Stimulated activated CD8-positive, alpha-beta memory T cell treated with anti-CD3 and anti-CD28 coated beads, Interleukin-15, amount 100 ng/mL, for 1 hour (primary cell): ENCODE data around the gene SH3RF2.

Experiments
- DNase-seq: peaks from one replicate; pipeline ENCODE4 v3.0.0-alpha.2; 2020; ENCODE audit warnings: low read depth

The SH3RF2 gene

GRCh38 chr5:146042628-146043279 is 106.4 kb downstream of the SH3RF2 start:
- no peak for DNase-seq

- DNase-seq = no peak
Measured at GRCh38 chr5:146043722-146044121, 107.3 kb downstream of the SH3RF2 start.

- DNase-seq = no peak
Measured at GRCh38 chr5:146047396-146047795, 111.0 kb downstream of the SH3RF2 start.

- no peak for DNase-seq
Measured at GRCh38 chr5:146048994-146049703, 112.8 kb downstream of the SH3RF2 start.

GRCh38 chr5:146049704-146050026 is 113.3 kb downstream of the SH3RF2 start:
- DNase-seq = no peak

DNA sequence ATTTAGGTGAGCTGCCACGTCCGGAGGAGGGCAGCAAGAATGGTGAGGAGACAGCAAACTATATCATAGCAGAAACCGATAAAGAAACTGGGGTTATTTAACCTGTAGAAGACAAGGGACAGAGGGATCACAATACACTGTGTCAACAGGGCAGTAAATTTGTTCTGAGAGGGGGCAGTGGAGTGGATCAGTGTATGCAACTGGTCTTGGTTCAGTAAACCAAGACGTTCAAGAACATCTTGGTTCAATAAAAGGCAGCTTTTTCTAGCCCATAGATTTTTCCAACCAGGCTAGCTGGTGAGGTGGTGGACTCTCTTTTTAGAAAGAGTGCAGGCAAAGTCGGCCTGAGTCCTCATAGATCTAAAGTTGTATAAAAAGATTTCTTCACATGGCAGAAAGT is 113.7 kb downstream of the SH3RF2 start:
- no peak for DNase-seq

- no peak for DNase-seq
Measured at GRCh38 chr5:146051678-146052077, 115.3 kb downstream of the SH3RF2 start.

- DNase-seq = no peak
Measured at GRCh38 chr5:146052780-146053179, 116.4 kb downstream of the SH3RF2 start.

DNA sequence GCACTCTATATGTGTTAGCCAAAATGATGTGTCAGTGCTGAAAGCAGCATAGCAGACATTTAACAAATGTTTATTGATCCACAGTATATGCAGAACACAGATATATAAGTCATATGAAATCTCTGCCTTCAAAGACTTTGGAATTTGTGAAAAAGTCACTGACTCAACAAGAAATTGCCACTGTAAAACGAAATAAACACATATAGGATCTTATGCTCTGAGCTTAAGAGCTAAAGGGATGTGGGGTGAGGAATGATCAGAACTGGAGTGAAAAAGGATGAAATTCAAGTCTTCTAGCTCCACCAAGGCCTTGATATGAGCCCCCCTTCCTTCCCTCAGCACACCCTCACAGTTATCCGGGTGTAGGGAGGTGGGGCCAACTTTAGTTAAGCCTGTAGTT is 119.1 kb downstream of the SH3RF2 start:
- no peak for DNase-seq

- DNase-seq = no peak
Measured at GRCh38 chr5:146059460-146060220, 123.3 kb downstream of the SH3RF2 start.

- no peak for DNase-seq
Measured at GRCh38 chr5:146060221-146060585, 123.8 kb downstream of the SH3RF2 start.

- DNase-seq = no peak
Measured at GRCh38 chr5:146066968-146067367, 130.6 kb downstream of the SH3RF2 start.

GRCh38 chr5:146068206-146068605 is 131.8 kb downstream of the SH3RF2 start:
- no peak for DNase-seq

DNA sequence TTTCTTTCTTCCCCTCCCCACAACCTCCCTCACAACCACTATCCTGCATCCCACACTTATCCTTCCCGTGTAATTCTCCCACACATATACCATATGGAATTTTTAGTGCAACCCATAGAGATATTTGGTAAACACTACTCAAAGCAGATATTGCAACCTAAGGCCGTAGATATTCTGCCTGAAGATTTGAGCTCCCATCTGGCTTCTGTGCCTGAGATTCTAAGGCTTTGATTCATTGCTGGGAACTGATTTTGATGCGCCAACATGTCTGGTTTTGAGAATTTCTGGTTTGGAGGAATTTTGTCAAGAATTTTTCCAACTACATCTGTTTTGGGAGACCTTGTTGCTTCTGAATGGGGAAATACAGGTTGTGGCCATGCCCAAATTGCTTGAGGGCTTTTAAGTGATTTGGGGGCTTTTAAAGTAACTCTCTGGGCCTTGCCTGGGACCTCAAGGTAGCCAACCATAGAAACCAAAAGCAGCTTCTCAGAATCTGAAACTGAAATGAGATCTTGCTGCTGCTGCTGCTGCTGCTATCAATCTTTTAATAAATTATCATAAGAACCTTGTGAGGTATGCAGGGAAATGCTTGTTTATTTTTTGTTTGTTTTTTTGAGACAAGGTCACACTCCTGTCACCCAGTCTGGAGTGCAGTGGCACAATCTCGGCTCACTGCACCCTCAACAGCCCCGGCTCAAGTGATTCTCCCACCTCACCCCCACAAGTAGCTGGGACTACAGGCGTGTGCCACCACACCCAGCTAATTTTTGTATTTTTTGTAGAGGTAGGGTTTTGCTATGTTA is 132.8 kb downstream of the SH3RF2 start:
- DNase-seq = no peak

DNA sequence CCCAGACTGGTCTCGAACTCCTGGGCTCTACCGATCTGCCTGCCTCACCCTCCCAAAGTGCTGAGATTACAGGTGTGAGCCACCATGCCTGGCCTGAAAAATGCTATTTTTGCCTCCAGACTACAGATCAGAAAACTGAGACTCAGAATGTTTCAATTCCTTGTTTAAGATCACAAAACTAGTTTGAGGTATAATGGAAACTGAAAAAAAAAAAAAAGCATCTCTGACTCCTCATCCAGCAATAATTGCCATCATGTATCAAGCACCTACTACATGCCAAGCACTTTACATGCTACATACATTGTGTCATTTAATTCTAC is 133.4 kb downstream of the SH3RF2 start:
- DNase-seq = no peak

GRCh38 chr5:146070746-146071145 is 134.4 kb downstream of the SH3RF2 start:
- DNase-seq = no peak

DNA sequence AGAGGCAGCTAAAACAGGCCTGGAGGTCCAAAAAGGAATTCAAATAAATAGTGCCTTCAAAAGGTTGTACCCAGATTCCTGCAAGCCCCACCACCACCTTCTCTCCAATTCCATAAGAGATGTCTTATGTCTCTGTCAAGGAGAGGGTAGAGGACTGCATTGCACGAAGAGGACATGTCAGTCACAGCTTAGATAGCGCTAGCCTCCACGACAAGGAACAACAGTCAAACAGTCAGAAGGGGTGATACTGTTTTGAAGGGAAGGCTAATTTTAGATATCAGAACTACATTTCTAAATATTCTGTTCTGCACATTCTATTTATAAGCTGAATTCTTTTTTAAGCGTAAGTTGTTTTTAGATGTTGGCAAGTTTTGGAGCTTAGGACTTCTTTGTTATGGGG is 134.8 kb downstream of the SH3RF2 start:
- no peak for DNase-seq

- DNase-seq = no peak
Measured at GRCh38 chr5:146072595-146072994, 136.2 kb downstream of the SH3RF2 start.

DNA sequence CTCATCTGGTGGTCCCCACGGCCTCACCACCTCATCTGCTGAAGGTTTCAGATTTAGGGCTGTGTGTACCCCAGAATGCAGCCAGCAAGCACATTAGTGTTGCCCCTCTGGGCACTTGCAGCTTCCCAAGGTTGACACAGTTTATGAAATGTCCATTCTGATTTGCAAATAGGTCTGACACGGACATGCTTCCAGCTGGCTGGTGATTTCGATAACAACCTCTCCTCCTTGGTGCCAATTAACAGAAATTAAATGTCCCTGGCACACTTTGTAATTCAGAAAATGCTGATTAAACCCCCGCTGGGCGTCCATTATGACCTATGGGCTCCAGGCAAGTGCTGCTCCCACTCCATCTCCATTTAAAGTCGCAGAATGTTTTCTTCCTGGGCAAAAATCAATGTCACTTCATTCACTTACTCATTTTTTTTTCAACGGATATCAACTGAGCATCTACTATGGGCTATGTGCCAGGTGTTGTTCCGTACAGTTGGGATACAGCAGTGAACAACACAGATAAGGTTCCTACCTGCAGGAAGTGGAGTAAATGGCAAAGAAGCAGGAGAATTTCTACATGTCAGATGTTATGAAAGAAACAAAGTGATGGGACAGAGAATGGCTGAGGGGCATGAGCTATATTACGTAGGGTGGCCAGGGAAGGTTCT is 137.0 kb downstream of the SH3RF2 start:
- no peak for DNase-seq

- DNase-seq = no peak
Measured at GRCh38 chr5:146076028-146076427, 139.7 kb downstream of the SH3RF2 start.

- no peak for DNase-seq
Measured at GRCh38 chr5:146076455-146076854, 140.1 kb downstream of the SH3RF2 start.

DNA sequence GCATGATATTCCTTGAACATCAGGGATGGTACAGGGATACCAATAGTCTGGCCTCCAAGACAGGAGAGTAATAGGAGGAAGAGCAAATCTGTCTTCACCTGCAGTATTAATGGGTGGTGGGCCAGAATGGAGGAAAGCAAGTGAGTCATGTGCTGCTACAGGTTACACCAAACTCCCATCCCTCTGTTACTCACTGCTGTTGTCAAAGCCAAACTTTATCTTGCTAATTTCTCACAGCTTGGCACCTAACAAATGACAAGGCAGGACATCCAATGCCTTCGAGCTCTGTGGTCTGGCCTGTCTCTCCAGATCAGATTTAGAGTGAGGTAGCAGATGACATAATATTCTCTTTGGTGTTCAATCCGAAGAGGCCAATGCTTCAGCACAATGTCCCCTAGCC is 142.2 kb downstream of the SH3RF2 start:
- DNase-seq = no peak
